ENCODE results near the gene KSR1.

DNA sequence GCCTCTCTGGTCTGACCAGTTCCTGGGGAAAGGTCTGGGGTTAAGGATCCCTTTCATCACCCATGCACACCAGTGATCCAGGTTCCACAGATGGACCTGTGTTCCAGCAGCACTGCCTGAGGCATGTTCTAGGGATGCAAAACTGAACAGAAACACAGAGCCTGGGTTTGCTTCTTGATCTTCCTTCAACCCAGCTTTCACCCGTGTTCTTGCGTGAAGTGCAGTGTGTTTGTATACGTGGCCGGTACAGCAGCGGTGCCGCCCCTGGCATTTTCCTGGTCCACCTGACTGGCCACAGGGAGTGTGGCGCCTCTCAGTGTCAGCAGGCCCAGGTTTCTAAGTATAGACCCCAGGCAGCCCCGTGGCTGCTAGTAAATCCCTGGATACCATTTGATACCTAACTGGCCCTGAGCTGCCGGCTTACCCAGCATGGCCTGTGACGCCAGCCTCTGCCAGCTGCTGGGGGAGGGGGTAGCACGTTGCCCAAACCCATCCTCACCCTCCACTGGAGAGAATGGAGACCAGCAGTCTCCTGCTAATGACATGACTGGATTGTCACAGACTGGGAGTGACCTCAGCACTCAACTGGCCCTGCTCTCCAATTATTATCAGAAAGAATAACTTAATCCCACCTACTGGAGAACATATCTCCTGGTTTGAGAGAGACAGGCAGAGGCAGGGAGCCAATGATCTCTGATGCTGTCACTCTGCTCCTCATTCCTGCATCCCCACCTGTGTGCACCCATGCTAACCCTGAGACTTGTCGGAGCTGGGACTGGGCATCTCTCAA is 115.5 kb downstream of the KSR1 start:
- no peak for TF ChIP-seq HCFC1 (IDR thresholded peaks at IDR 0.05; ENCODE audit: low read depth, low read length)
- no peak for TF ChIP-seq EZH2 (IDR thresholded peaks at IDR 0.05; ENCODE audit: borderline replicate concordance, low read depth, low read length)
- TF ChIP-seq POLR2A (conservative IDR thresholded peaks at IDR 0.05): no peak
- TF ChIP-seq FOXM1 (IDR thresholded peaks at IDR 0.05; ENCODE audit: low read depth): no peak
- no peak for TF ChIP-seq FOXM1 (CRISPR knock-in tag; IDR thresholded peaks at IDR 0.05; ENCODE audit: low read depth)
- no peak for TF ChIP-seq SP1 (CRISPR knock-in tag; IDR thresholded peaks at IDR 0.05)
- TF ChIP-seq, protein P1, sequence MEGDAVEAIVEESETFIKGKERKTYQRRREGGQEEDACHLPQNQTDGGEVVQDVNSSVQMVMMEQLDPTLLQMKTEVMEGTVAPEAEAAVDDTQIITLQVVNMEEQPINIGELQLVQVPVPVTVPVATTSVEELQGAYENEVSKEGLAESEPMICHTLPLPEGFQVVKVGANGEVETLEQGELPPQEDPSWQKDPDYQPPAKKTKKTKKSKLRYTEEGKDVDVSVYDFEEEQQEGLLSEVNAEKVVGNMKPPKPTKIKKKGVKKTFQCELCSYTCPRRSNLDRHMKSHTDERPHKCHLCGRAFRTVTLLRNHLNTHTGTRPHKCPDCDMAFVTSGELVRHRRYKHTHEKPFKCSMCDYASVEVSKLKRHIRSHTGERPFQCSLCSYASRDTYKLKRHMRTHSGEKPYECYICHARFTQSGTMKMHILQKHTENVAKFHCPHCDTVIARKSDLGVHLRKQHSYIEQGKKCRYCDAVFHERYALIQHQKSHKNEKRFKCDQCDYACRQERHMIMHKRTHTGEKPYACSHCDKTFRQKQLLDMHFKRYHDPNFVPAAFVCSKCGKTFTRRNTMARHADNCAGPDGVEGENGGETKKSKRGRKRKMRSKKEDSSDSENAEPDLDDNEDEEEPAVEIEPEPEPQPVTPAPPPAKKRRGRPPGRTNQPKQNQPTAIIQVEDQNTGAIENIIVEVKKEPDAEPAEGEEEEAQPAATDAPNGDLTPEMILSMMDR (IDR thresholded peaks at IDR 0.05 in 2 of 3, conservative IDR thresholded peaks at IDR 0.05 in 1 of 3; ENCODE audit: insufficient read depth in 2 of 3, low read depth in 1 of 3, low read length in 3 of 3): no peak
- TF ChIP-seq, protein P2, sequence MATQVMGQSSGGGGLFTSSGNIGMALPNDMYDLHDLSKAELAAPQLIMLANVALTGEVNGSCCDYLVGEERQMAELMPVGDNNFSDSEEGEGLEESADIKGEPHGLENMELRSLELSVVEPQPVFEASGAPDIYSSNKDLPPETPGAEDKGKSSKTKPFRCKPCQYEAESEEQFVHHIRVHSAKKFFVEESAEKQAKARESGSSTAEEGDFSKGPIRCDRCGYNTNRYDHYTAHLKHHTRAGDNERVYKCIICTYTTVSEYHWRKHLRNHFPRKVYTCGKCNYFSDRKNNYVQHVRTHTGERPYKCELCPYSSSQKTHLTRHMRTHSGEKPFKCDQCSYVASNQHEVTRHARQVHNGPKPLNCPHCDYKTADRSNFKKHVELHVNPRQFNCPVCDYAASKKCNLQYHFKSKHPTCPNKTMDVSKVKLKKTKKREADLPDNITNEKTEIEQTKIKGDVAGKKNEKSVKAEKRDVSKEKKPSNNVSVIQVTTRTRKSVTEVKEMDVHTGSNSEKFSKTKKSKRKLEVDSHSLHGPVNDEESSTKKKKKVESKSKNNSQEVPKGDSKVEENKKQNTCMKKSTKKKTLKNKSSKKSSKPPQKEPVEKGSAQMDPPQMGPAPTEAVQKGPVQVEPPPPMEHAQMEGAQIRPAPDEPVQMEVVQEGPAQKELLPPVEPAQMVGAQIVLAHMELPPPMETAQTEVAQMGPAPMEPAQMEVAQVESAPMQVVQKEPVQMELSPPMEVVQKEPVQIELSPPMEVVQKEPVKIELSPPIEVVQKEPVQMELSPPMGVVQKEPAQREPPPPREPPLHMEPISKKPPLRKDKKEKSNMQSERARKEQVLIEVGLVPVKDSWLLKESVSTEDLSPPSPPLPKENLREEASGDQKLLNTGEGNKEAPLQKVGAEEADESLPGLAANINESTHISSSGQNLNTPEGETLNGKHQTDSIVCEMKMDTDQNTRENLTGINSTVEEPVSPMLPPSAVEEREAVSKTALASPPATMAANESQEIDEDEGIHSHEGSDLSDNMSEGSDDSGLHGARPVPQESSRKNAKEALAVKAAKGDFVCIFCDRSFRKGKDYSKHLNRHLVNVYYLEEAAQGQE (IDR thresholded peaks at IDR 0.05; ENCODE audit: borderline replicate concordance): no peak
- TF ChIP-seq, protein P2 (CRISPR knock-in tag; IDR thresholded peaks at IDR 0.05; ENCODE audit: low read depth): no peak
- no peak for TF ChIP-seq RBFOX2 (IDR thresholded peaks at IDR 0.05; ENCODE audit: low read depth, low read length)
- no peak for TF ChIP-seq DNMT1 (IDR thresholded peaks at IDR 0.05)
- TF ChIP-seq PRMT5 (CRISPR knock-in tag; IDR thresholded peaks at IDR 0.05): no peak
- TF ChIP-seq LCOR (CRISPR knock-in tag; IDR thresholded peaks at IDR 0.05): no peak
